Activated T-helper 1 cell treated with anti-CD3 and anti-CD28 coated beads, Interleukin-12 subunit alpha, Interleukin-12 subunit beta, Interleukin-2, Interleukin-4 antibody, amounts not matched to agents 30 ng/mL and 10 ng/mL and 1 ng/mL, durations not matched to agents 14 hours and 24 hours and 36 hours (primary cell): ENCODE results near the gene FXR1. TPM values are rescaled to one million over a fixed set of nuclear protein-coding genes. Genes with fewer than 3 reads are reported as not detected.
"Not testable (repeated sequence)": the region's sequence is repeated elsewhere in the genome, so short reads cannot be mapped to it uniquely, and the experiment has no call there.

ENCODE experiments used
- DNase-seq: peaks from one replicate; pipeline ENCODE4 v3.0.0; 2021; ENCODE audit warnings: low spot score
- H3K27ac Mint-ChIP-seq: one replicate; pipeline ENCODE4 v1.8.0; 2021; ENCODE audit warnings: mild to moderate bottlenecking, mixed read lengths
- H3K27me3 Mint-ChIP-seq: one replicate; pipeline ENCODE4 v1.8.0; 2022; ENCODE audit warnings: mild to moderate bottlenecking, moderate library complexity, mixed read lengths; ENCODE audit not compliant: insufficient read depth
- H3K36me3 Mint-ChIP-seq: one replicate; pipeline ENCODE4 v1.8.0; 2021; ENCODE audit warnings: low read depth, mixed read lengths
- H3K4me1 Mint-ChIP-seq: one replicate; pipeline ENCODE4 v1.8.0; 2021; ENCODE audit warnings: low read depth, mixed read lengths
- H3K4me3 Mint-ChIP-seq: one replicate; pipeline ENCODE4 v1.8.0; 2021; ENCODE audit warnings: mild to moderate bottlenecking, moderate library complexity, mixed read lengths
- H3K9me3 Mint-ChIP-seq: one replicate; pipeline ENCODE4 v1.8.0; 2021; ENCODE audit warnings: mixed read lengths
- intact Hi-C: fragments of 100-400 bp; cut with micrococcal nuclease; formaldehyde crosslinking; loops from one replicate; pipeline ENCODE4 v1.15.1; 2024
- total RNA-seq: library from RNA; stranded (reverse); gene quantifications from 2 replicates; pipeline ENCODE4 v1.2.3, GENCODE V29; 2022

FXR1 gene
- total RNA-seq, 1 donor from 2014 or later: 140 TPM

GRCh38 chr3:180961087-180961486 lies 48.6 kb downstream of the FXR1 start:
- Mint-ChIP-seq H3K27ac (no peak overlapping the region), H3K4me1 (peaks cover 14% of the 10 kb centered on the region), H3K36me3 (peaks cover 48% of the 10 kb centered on the region), H3K9me3 (no peaks in the 10 kb centered on the region), H3K27me3 (no peaks in the 10 kb centered on the region), H3K4me3 (no peak overlapping the region)
- intact Hi-C loops: no loop called here
- no peak for DNase-seq

GRCh38 chr3:180961552-180961951 lies 49.1 kb downstream of the FXR1 start:
- Mint-ChIP-seq H3K4me1 (peaks cover 14% of the 10 kb centered on the region), H3K27me3 (no peaks in the 10 kb centered on the region), H3K36me3 (peaks cover 48% of the 10 kb centered on the region), H3K9me3 (no peaks in the 10 kb centered on the region), H3K27ac (no peak overlapping the region), H3K4me3 (no peak overlapping the region)
- intact Hi-C loops: no loop called here
- no peak for DNase-seq

GRCh38 chr3:180962530-180962929 lies 50.1 kb downstream of the FXR1 start:
- H3K9me3 Mint-ChIP-seq: no peaks in the 10 kb centered on the region
- DNase-seq: no peak
- H3K4me1 Mint-ChIP-seq: peaks cover 14% of the 10 kb centered on the region
- no peak overlapping the region for H3K27ac Mint-ChIP-seq
- no peaks in the 10 kb centered on the region for H3K27me3 Mint-ChIP-seq
- peaks cover 44% of the 10 kb centered on the region for H3K36me3 Mint-ChIP-seq
- no peak overlapping the region for H3K4me3 Mint-ChIP-seq
- intact Hi-C loops: no loop called here

GRCh38 chr3:180970931-180971330 lies 58.5 kb downstream of the FXR1 start:
- Mint-ChIP-seq H3K27ac (no peak overlapping the region), H3K4me1 (peaks cover 9% of the 10 kb centered on the region), H3K36me3 (peaks cover 41% of the 10 kb centered on the region), H3K4me3 (no peak overlapping the region), H3K9me3 (no peaks in the 10 kb centered on the region), H3K27me3 (no peaks in the 10 kb centered on the region)
- intact Hi-C loops: no loop called here
- no peak for DNase-seq

- no peak for DNase-seq
- peaks cover 43% of the 10 kb centered on the region for H3K36me3 Mint-ChIP-seq
- H3K27ac Mint-ChIP-seq: no peak overlapping the region
- intact Hi-C loops: loop anchor here (2.0 kb wide), 1 partner anchor 17 kb away; no protein-coding TSS in a partner anchor
- H3K4me1 Mint-ChIP-seq: peaks cover 9% of the 10 kb centered on the region
- H3K27me3 Mint-ChIP-seq: no peaks in the 10 kb centered on the region
- H3K4me3 Mint-ChIP-seq: no peak overlapping the region
- no peaks in the 10 kb centered on the region for H3K9me3 Mint-ChIP-seq
These were observed 61.1 kb downstream of the FXR1 start for GRCh38 chr3:180973543-180973942.

GRCh38 chr3:180974286-180974685 lies 61.8 kb downstream of the FXR1 start:
- intact Hi-C loops: no loop called here
- H3K36me3 Mint-ChIP-seq: peaks cover 43% of the 10 kb centered on the region

GRCh38 chr3:180977498-180977897 lies 65.0 kb downstream of the FXR1 start:
- H3K4me3 Mint-ChIP-seq: no peak overlapping the region
- H3K9me3 Mint-ChIP-seq: no peaks in the 10 kb centered on the region
- H3K36me3 Mint-ChIP-seq: peaks cover 42% of the 10 kb centered on the region
- no peak for DNase-seq
- no peak overlapping the region for H3K27ac Mint-ChIP-seq
- H3K4me1 Mint-ChIP-seq: peaks cover 8% of the 10 kb centered on the region
- intact Hi-C loops: no loop called here
- no peaks in the 10 kb centered on the region for H3K27me3 Mint-ChIP-seq

More at GRCh38 chr3:180974286-180974685, 61.8 kb downstream of the FXR1 start:
- Mint-ChIP-seq H3K4me3 (no peak overlapping the region), H3K27me3 (no peaks in the 10 kb centered on the region), H3K9me3 (no peaks in the 10 kb centered on the region), H3K4me1 (peaks cover 9% of the 10 kb centered on the region), H3K27ac (no peak overlapping the region)
- DNase-seq: no peak

- intact Hi-C loops: loop anchor here (1.0 to 10.0 kb wide), 2 partner anchors 9 to 1815 kb away; partner anchors contain the start of genes ATP11B and DNAJC19
- no peak overlapping the region for H3K4me3 Mint-ChIP-seq
These were observed 67.5 kb downstream of the FXR1 start for GRCh38 chr3:180979961-180980360.

GRCh38 chr3:180980611-180981010 lies 68.1 kb downstream of the FXR1 start:
- H3K4me1 Mint-ChIP-seq: no peaks in the 10 kb centered on the region
- no peaks in the 10 kb centered on the region for H3K9me3 Mint-ChIP-seq
- H3K4me3 Mint-ChIP-seq: no peak overlapping the region
- intact Hi-C loops: loop anchor here (1.0 to 10.0 kb wide), 2 partner anchors 9 to 1814 kb away; partner anchors contain the start of genes ATP11B and DNAJC19
- no peak overlapping the region for H3K27ac Mint-ChIP-seq
- no peak for DNase-seq
- H3K36me3 Mint-ChIP-seq: peaks cover 30% of the 10 kb centered on the region
- H3K27me3 Mint-ChIP-seq: no peaks in the 10 kb centered on the region

More at GRCh38 chr3:180979961-180980360, 67.5 kb downstream of the FXR1 start:
- Mint-ChIP-seq H3K36me3 (peaks cover 34% of the 10 kb centered on the region), H3K4me1 (no peaks in the 10 kb centered on the region), H3K9me3 (no peaks in the 10 kb centered on the region), H3K27ac (no peak overlapping the region), H3K27me3 (no peaks in the 10 kb centered on the region)
- DNase-seq: no peak

- Mint-ChIP-seq H3K27ac (no peak overlapping the region), H3K4me1 (peaks cover under 1% of the 10 kb centered on the region), H3K9me3 (no peaks in the 10 kb centered on the region), H3K27me3 (no peaks in the 10 kb centered on the region), H3K4me3 (no peak overlapping the region), H3K36me3 (peaks cover 22% of the 10 kb centered on the region)
- no peak for DNase-seq
- intact Hi-C loops: loop anchor here (10.0 kb wide), 1 partner anchor 1813 kb away; the partner anchor contains the start of gene ATP11B
These were observed 69.4 kb downstream of the FXR1 start for GRCh38 chr3:180981912-180982311.

- peaks cover 11% of the 10 kb centered on the region for H3K4me1 Mint-ChIP-seq
- no peak for DNase-seq
- no peak overlapping the region for H3K4me3 Mint-ChIP-seq
- no peak overlapping the region for H3K27ac Mint-ChIP-seq
- intact Hi-C loops: loop anchor here (10.0 kb wide), 1 partner anchor 1812 kb away; the partner anchor contains the start of gene ATP11B
- H3K27me3 Mint-ChIP-seq: no peaks in the 10 kb centered on the region
- no peaks in the 10 kb centered on the region for H3K9me3 Mint-ChIP-seq
- H3K36me3 Mint-ChIP-seq: peaks cover 24% of the 10 kb centered on the region
These were observed 70.7 kb downstream of the FXR1 start for GRCh38 chr3:180983136-180983535.

- H3K27ac Mint-ChIP-seq, DNase-seq, H3K27me3 Mint-ChIP-seq, H3K4me3 Mint-ChIP-seq, H3K9me3 Mint-ChIP-seq: not testable (repeated sequence)
- H3K4me1 Mint-ChIP-seq: peaks cover 14% of the 10 kb centered on the region
- intact Hi-C loops: loop anchor here (10.0 kb wide), 1 partner anchor 1808 kb away; the partner anchor contains the start of gene ATP11B
- H3K36me3 Mint-ChIP-seq: peaks cover 14% of the 10 kb centered on the region
These were observed 73.9 kb downstream of the FXR1 start for GRCh38 chr3:180986366-180986765.

- H3K36me3 Mint-ChIP-seq: peaks cover 10% of the 10 kb centered on the region
- intact Hi-C loops: loop anchor here (10.0 kb wide), 1 partner anchor 1807 kb away; the partner anchor contains the start of gene ATP11B
- H3K4me1 Mint-ChIP-seq: peaks cover 14% of the 10 kb centered on the region
- no peak overlapping the region for H3K27ac Mint-ChIP-seq
- no peak overlapping the region for H3K4me3 Mint-ChIP-seq
- H3K9me3 Mint-ChIP-seq: no peaks in the 10 kb centered on the region
- DNase-seq: no peak
- H3K27me3 Mint-ChIP-seq: no peaks in the 10 kb centered on the region
These were observed 74.9 kb downstream of the FXR1 start for GRCh38 chr3:180987344-180987743.
